Activated CD8-positive, alpha-beta T cell treated with anti-CD3 and anti-CD28 coated beads, Interleukin-2, amount 10 ng/mL, durations not matched to agents 7 days and 5 days (primary cell): Measurements from ENCODE around the gene CDK14. TPM values are rescaled to one million over a fixed set of nuclear protein-coding genes. Genes with fewer than 3 reads are reported as not detected.
"Not testable (repeated sequence)": the region's sequence is repeated elsewhere in the genome, so short reads cannot be mapped to it uniquely, and the experiment has no call there.

Experiments
- ATAC-seq: fragments of 150-1000 bp; cut with Tn5 transposase; one replicate; pipeline ENCODE4 v1.10.0; 2021; ENCODE audit warnings: moderate library complexity
- CTCF ChIA-PET: fragments of 350-600 bp; sonication (Branson Sonifier 250); formaldehyde crosslinking; loops from one replicate; lab custom pipeline; 2021; ENCODE audit warnings: antibody characterized with exemption; lab: Charles Lee
- POLR2A ChIA-PET: fragments of 350-600 bp; sonication (Branson Sonifier 250); formaldehyde crosslinking; loops from one replicate; lab custom pipeline; 2021; ENCODE audit warnings: antibody characterized with exemption; lab: Charles Lee
- DNase-seq: peaks from one replicate; pipeline ENCODE4 v3.0.0-alpha.2; 2020
- H3K27ac Mint-ChIP-seq: one replicate; pipeline ENCODE4 v1.8.0; 2021; ENCODE audit warnings: mild to moderate bottlenecking, mixed read lengths
- H3K27me3 Mint-ChIP-seq: one replicate; pipeline ENCODE4 v1.8.0; 2021; ENCODE audit warnings: low read depth, mixed read lengths
- H3K36me3 Mint-ChIP-seq: one replicate; pipeline ENCODE4 v1.8.0; 2021; ENCODE audit warnings: low read depth, mixed read lengths
- H3K4me1 Mint-ChIP-seq: one replicate; pipeline ENCODE4 v1.8.0; 2021; ENCODE audit warnings: low read depth, mixed read lengths
- H3K4me3 Mint-ChIP-seq: one replicate; pipeline ENCODE4 v1.8.0; 2021; ENCODE audit warnings: mild to moderate bottlenecking, mixed read lengths
- H3K9me3 Mint-ChIP-seq: one replicate; pipeline ENCODE4 v1.8.0; 2022; ENCODE audit warnings: mixed read lengths; ENCODE audit not compliant: insufficient read depth
- total RNA-seq, 2 experiments: library from RNA; stranded (reverse); gene quantifications; one replicate each; pipeline ENCODE4 v1.2.3, GENCODE V29; 2021

Gene CDK14
- total RNA-seq, 2 experiments from 2014 or later, result not detected

DNA sequence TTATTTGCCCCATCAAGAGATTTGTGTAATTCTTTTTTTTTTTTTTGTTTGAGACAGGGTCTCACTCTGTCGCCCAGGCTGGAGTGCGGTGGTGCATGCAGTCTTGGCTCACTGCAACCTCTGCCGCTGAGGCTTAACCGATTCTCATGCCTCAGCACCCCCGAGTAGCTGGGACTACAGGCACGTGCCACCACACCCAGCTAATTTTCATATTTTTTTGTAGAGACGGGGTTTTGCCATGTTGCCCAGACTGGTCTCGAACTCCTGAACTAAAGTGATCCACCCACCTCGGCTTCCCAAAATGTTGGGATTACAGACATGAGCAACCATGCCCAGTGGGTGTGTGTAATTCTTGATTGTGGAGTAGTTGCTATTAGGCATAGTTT, 161.4 kb downstream of the CDK14 start:
- ATAC-seq, H3K27me3 Mint-ChIP-seq, DNase-seq, H3K27ac Mint-ChIP-seq, H3K9me3 Mint-ChIP-seq, H3K4me3 Mint-ChIP-seq, H3K36me3 Mint-ChIP-seq, POLR2A ChIA-PET, H3K4me1 Mint-ChIP-seq, CTCF ChIA-PET: not testable (repeated sequence)

DNA sequence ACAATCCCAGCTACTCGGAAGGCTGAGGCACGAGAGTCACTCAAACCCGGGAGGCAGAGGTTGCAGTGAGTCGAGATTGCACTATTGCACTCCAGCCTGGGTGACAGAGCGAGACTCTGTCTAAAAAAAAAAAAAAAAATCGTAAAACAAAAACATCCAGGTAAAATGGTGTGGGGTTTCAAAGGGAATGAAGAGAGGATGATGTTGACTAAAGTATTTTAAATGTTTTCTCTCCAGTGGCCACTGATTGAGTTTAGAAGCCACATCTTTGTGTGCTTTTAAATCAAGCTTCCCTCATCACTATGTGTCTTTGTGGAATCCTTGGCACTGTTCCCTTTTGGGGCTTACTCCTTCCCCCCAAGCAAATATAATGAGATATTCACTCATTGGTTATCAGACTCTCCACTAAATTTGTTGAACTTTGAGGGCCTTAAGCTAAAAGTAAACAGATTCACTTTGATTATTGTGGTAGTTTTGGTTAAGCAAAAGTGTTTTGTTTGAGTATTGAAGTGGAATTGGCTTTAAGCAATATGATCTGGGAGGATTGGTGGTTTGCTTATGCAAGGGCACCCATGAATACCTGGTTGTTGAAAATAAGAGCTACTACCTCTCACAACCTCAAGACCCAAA, 162.9 kb downstream of the CDK14 start:
- DNase-seq (no peak), ATAC-seq (no peak)
- Mint-ChIP-seq H3K36me3 (no peaks in the 10 kb centered on the region), H3K4me1 (no peaks in the 10 kb centered on the region), H3K9me3 (no peaks in the 10 kb centered on the region), H3K27ac (no peak overlapping the region), H3K27me3 (no peaks in the 10 kb centered on the region), H3K4me3 (no peak overlapping the region)
- ChIA-PET CTCF (no interaction called here), POLR2A (no interaction called here)

DNA sequence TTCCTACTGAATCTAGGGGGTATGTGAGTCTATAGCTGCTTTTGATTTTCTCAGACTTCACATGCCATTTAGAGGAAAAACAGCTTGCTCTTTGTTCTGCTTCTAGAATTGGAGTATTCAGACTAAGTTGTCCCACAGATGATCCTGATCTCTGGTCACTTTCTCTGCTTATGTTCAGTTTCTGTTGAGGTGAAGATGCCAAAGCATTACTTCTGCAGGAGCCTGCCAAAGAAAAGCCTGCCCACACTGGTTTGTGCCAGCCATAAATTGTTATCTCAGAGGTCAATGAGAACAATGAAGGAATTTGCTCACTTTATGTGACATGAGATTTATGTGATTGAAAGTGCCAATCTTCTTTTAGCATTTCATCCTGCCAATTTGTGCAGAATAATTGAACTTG, 163.6 kb downstream of the CDK14 start:
- POLR2A ChIA-PET, result no interaction called here
- CTCF ChIA-PET, result interaction anchor here (0.6 kb wide), 1 partner anchor 476 kb away, joined by 3 read pairs; no protein-coding TSS in a partner anchor
- no peaks in the 10 kb centered on the region for H3K4me1 Mint-ChIP-seq
- H3K27me3 Mint-ChIP-seq, result no peaks in the 10 kb centered on the region
- H3K9me3 Mint-ChIP-seq, result no peaks in the 10 kb centered on the region
- H3K4me3 Mint-ChIP-seq, result no peak overlapping the region
- H3K27ac Mint-ChIP-seq, result no peak overlapping the region
- DNase-seq, result no peak
- no peaks in the 10 kb centered on the region for H3K36me3 Mint-ChIP-seq
- no peak for ATAC-seq

DNA sequence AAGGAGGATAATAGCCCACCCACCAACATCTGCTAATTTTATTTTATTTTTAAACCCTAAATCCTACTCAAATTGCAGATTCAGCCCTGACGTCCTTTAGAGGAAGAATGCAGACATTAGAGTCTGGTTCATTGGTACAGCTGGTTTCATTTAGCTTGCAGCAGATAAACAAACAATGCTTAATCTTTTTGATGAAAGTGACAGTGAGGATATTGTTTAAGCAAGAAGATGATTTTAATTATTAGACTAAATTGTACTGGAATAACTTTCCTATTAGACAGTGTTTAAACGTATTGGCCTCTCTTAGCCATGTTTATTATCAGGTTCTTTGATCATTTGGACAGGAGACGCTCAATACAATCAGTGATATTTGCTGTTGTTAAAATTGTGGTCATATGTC, 164.8 kb downstream of the CDK14 start:
- ChIA-PET CTCF (no interaction called here), POLR2A (no interaction called here)
- Mint-ChIP-seq H3K4me3 (no peak overlapping the region), H3K36me3 (no peaks in the 10 kb centered on the region), H3K9me3 (no peaks in the 10 kb centered on the region), H3K27me3 (no peaks in the 10 kb centered on the region), H3K27ac (no peak overlapping the region), H3K4me1 (no peaks in the 10 kb centered on the region)
- DNase-seq, result no peak
- ATAC-seq, result no peak

DNA sequence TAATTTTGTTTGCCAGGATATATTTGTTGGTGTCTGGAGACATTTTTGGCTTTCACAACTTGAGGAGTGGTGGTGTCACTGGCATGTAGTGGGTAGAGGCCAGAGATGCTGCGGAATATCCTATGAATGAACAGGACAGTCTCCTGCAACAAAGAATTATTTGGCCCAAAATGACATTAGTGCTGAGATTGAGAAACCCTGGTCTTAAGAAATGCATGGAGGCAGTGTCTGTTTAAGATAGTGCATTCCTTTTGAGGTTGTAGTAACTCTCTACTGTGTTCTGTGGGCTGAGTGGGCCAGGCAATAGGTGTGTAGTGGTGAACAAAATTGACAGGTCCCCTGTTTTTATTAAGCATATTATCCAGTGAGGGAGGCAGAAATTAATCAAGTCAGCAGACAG, 165.5 kb downstream of the CDK14 start:
- CTCF ChIA-PET, result no interaction called here
- POLR2A ChIA-PET, result no interaction called here

DNA sequence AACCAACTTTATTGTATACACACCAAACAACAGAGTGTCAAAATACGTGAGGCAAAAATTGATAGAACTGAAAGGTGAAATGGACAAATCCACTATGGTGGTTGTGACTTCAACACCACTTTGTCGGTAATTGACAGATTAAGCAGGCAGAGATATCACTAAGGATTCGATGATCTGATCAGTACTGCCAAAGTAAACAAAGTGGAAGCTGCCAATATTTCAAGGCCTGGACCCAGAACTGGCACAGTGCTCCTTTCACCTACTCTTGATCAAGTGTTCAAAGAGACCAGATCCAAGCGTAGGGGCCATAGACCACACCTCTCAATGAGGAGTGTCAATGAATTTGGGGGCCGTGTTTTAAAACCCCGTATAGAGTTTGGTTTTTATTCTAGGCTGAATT, 167.0 kb downstream of the CDK14 start:
- ChIA-PET POLR2A (no interaction called here), CTCF (no interaction called here)
- Mint-ChIP-seq H3K4me1 (no peaks in the 10 kb centered on the region), H3K27ac (no peak overlapping the region), H3K36me3 (no peaks in the 10 kb centered on the region), H3K27me3 (no peaks in the 10 kb centered on the region), H3K9me3 (no peaks in the 10 kb centered on the region), H3K4me3 (no peak overlapping the region)
- ATAC-seq, result no peak
- DNase-seq, result no peak

More for the DNA sequence above, 165.5 kb downstream of the CDK14 start:
- Mint-ChIP-seq H3K4me1 (no peaks in the 10 kb centered on the region), H3K27me3 (no peaks in the 10 kb centered on the region), H3K27ac (no peak overlapping the region), H3K9me3 (no peaks in the 10 kb centered on the region), H3K36me3 (no peaks in the 10 kb centered on the region), H3K4me3 (no peak overlapping the region)
- no peak for ATAC-seq
- DNase-seq, result no peak

DNA sequence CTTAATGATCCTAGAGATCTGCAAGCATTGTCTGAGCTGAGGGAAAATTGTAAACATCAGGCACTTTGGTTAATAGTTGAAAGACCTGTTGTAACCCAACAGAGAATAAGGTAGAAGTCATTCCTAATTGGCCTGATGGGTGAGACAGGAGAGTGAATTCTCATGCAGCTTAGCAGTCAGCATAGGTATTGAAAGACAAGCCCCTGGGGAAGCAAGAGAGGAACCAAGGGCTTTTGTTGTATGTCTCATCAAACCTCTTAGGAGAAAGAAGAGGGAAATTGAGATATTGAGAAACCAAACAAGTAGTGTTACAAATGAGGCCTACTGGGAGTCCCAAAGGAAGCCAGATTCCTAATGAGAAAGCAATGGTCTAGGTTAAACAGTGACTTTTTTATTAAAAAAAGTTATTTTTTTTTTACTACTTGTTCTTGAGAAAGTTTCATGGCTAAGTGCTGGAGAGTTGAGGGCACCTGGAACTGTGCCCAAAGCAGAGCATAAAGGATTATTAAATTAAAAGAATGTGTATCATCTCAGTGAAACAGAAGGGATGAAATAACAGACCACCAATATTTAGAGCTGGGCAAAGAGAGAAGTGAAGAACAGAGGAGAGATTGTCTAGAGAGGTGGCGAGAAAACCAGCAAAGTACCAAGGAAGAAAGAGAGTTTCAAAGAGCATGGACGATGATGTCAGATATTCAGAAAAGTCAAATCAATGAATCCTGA, 168.9 kb downstream of the CDK14 start:
- POLR2A ChIA-PET, result no interaction called here
- Mint-ChIP-seq H3K4me3 (no peak overlapping the region), H3K27ac (no peak overlapping the region), H3K4me1 (no peaks in the 10 kb centered on the region), H3K36me3 (no peaks in the 10 kb centered on the region), H3K27me3 (no peaks in the 10 kb centered on the region), H3K9me3 (no peaks in the 10 kb centered on the region)
- DNase-seq, result no peak
- CTCF ChIA-PET, result no interaction called here
- no peak for ATAC-seq

DNA sequence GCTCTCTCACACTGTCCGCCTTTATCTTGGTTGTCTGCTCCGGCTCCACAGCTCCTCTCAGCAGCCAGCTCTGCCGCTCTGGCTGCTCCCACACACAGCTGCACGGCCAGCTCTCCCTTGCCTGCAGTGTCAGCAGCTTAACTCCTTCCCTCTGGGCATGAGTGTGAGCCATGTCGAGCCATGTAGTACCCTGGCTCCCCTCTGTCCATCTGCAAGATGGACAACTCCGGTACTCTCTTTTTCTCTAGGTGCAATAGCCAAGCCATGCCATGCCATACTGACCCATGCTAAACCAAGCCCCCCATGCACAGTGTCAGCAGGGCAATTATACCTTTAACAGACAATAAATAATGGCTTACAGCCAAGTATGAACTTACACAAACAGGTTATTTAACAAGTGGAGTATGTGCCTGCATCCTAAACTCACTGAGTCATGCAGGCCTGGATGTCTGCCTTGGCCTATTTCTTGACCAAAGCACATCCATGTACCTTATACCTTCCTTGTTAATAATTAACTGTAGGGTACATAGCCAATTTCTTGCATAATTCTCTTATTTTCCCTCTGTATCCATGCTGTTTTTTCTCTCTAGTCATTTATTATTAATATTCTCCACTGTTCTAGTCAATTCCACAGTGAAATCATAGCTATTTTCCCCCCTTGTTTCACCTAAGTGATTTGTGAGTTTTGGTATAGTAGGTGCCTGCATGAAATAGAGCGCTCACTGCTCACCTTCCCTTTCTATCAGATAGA, 170.9 kb downstream of the CDK14 start:
- Mint-ChIP-seq H3K27me3 (no peaks in the 10 kb centered on the region), H3K4me3 (no peak overlapping the region), H3K27ac (no peak overlapping the region), H3K36me3 (no peaks in the 10 kb centered on the region), H3K4me1 (no peaks in the 10 kb centered on the region), H3K9me3 (no peaks in the 10 kb centered on the region)
- ATAC-seq, result no peak
- POLR2A ChIA-PET, result no interaction called here
- DNase-seq, result no peak
- CTCF ChIA-PET, result no interaction called here

DNA sequence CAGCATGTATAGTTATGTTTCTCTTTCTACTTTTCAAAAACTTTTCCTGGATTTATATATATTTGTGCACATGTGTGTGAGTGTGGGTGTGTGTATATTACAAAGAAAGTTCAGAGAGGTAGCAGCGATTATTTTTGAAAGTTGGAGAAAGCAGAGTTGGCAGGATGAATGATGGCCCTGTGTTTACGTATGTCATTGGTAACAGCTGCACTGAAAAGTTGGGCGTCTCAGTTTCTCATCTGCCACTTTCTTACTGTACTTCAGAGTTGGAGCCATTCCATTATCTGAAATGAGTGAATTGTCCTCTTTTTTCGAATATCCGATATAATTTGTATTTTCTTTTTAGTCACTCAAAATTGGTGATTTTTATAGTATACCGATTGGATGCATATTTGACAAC, 172.2 kb downstream of the CDK14 start:
- ChIA-PET CTCF (no interaction called here), POLR2A (no interaction called here)
- no peak overlapping the region for H3K27ac Mint-ChIP-seq
- DNase-seq, result no peak
- H3K9me3 Mint-ChIP-seq, result no peaks in the 10 kb centered on the region
- H3K27me3 Mint-ChIP-seq, result no peaks in the 10 kb centered on the region
- H3K4me1 Mint-ChIP-seq, result no peaks in the 10 kb centered on the region
- no peaks in the 10 kb centered on the region for H3K36me3 Mint-ChIP-seq
- no peak for ATAC-seq
- no peak overlapping the region for H3K4me3 Mint-ChIP-seq

DNA sequence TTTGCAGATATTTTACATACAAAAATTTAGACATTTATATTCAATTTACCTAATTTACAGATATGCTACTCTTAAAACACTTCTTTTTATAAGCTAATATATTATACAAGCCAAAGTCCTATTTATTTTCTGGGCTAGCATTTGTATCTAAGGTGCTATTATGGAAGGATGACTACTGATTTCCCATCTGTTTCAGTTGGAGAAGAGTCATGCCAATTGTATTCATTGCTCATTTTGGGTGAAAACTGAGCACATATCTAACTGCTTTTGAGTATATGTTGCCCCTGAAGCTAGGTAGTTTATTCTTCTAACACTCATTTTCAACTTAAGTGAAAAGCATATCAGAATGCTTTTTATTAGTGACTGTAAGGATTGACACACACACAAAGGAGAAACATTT, 172.9 kb downstream of the CDK14 start:
- DNase-seq (no peak), ATAC-seq (no peak)
- no peaks in the 10 kb centered on the region for H3K9me3 Mint-ChIP-seq
- no peaks in the 10 kb centered on the region for H3K4me1 Mint-ChIP-seq
- no peak overlapping the region for H3K4me3 Mint-ChIP-seq
- CTCF ChIA-PET, result no interaction called here
- H3K27ac Mint-ChIP-seq, result no peak overlapping the region
- POLR2A ChIA-PET, result no interaction called here
- H3K36me3 Mint-ChIP-seq, result no peaks in the 10 kb centered on the region
- no peaks in the 10 kb centered on the region for H3K27me3 Mint-ChIP-seq

DNA sequence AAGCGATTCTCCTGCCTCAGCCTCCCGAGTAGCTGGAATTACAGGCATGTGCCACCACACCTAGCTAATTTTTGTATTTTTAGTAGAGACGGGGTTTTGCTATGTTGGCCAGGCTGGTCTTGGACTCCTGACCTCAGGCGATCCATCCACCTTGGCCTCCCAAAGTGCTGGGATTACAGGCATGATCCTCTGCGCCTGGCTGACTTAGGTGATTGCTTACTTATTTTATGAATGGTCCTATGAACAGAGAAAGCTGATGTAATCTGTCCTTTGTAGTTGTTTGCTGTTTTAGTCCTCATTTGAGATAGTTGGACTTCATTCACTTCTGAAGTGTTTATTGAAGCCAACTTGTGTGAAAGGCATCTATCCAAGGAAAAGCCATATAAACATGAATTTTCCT, 173.4 kb downstream of the CDK14 start:
- H3K4me3 Mint-ChIP-seq, H3K4me1 Mint-ChIP-seq, H3K27ac Mint-ChIP-seq, POLR2A ChIA-PET, H3K9me3 Mint-ChIP-seq, CTCF ChIA-PET, ATAC-seq, DNase-seq, H3K27me3 Mint-ChIP-seq, H3K36me3 Mint-ChIP-seq: not testable (repeated sequence)

DNA sequence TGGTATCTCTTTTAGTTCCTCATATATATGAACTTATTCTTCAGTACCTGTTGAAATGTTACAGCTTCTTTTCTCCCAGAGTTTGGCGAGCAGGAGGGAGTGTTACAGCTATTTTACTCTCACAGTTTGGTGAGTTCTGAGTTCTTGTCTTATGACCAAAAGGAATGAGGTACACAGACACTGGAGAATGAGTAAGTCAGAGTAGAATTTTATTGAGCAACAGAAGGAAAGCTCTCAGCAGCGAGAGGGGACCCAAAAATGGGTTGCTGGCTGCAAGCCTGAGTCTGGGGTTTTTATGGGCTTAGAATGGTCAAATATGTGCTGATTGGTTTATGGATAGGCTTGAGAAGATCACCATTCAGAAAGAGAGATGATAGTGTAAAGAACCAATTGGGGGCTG, 175.2 kb downstream of the CDK14 start:
- Mint-ChIP-seq H3K9me3 (no peaks in the 10 kb centered on the region), H3K4me3 (no peak overlapping the region), H3K36me3 (no peaks in the 10 kb centered on the region), H3K27me3 (no peaks in the 10 kb centered on the region), H3K27ac (no peak overlapping the region), H3K4me1 (no peaks in the 10 kb centered on the region)
- CTCF ChIA-PET, result no interaction called here
- ATAC-seq (no peak), DNase-seq (no peak)
- POLR2A ChIA-PET, result no interaction called here
